NCI-H2171 (cell line): Measurements from ENCODE around the gene TXNL4A.
"Not testable (repeated sequence)": the region's sequence is repeated elsewhere in the genome, so short reads cannot be mapped to it uniquely, and the experiment has no call there.

Source experiments
- DNase-seq: peaks from one replicate; lab custom pipeline; 2025; lab: John Stamatoyannopoulos, UW

The TXNL4A gene, protein sequence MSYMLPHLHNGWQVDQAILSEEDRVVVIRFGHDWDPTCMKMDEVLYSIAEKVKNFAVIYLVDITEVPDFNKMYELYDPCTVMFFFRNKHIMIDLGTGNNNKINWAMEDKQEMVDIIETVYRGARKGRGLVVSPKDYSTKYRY

DNA sequence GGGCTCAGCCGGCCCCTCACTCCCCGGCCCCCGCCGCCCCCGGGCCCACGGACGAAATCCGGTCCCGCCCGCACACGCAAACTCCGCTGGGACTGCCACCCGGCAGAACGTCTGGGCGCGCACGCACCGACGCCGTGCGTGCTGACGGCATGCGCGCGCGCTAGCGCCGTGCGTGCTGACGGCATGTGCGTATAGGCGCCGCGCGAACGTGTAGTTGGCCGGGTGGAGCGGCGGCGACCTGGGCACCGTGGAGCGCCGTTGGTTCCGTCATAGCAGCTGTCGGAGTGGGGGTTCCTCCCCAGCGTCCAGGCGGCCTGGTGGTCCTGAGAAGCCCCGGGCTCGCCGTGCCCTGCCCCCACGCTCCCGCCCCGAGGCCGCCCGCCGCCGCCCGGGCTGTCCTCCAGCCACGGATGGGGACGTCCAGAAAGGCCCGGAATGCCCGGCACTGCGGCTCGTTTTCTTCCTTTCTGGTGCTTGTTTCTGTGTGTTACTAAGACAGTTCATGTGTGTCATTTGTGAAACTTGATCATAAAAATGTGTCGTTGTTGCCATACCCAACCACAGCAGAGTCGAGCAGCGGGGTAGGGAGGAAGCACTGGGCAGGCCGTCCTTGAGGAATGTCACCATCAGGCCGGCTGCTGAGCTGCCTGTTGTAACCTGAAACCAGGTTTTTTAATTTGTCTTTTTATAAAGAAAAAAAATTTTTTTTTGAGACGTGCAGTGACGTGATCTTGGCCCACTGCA is at the start of gene TXNL4A:
TXNL4A (minus strand) TSS at position 113 of the 744 bp plus-strand sequence. CDS start 171 bp downstream, outside the sequence.
- DNase-seq = peak; percentile 69

- DNase-seq = no peak
Measured at GRCh38 chr18:80037300-80037699, 48.9 kb upstream of the TXNL4A start.

GRCh38 chr18:80035997-80036396 is 47.6 kb upstream of the TXNL4A start:
- no peak for DNase-seq

DNA sequence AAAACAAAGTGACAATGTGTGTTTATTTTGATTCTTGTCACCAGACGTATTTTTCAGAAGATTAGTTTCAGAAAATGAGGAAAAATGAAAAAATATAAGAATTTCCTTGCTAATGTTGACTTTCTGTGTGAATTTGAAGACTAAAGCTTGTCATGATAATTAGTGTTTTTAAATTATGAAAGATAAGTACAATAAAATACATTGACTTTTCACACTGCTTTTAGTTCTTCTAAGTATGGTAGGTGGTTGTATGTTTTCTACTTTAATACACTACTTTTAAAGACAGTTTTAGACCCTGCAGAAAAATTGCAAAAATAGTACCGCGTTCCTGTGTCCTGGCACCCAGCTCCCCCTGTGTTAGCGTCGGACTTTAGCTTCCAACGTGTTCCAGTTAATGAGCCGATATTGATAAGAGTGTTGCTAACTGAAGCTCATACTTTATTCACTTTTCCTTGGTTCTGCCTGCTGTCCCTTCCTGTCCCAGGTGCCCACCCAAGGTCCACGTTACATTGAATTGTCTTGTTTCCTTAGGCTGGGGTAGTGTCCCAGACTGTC is 46.6 kb upstream of the TXNL4A start:
- no peak for DNase-seq

DNA sequence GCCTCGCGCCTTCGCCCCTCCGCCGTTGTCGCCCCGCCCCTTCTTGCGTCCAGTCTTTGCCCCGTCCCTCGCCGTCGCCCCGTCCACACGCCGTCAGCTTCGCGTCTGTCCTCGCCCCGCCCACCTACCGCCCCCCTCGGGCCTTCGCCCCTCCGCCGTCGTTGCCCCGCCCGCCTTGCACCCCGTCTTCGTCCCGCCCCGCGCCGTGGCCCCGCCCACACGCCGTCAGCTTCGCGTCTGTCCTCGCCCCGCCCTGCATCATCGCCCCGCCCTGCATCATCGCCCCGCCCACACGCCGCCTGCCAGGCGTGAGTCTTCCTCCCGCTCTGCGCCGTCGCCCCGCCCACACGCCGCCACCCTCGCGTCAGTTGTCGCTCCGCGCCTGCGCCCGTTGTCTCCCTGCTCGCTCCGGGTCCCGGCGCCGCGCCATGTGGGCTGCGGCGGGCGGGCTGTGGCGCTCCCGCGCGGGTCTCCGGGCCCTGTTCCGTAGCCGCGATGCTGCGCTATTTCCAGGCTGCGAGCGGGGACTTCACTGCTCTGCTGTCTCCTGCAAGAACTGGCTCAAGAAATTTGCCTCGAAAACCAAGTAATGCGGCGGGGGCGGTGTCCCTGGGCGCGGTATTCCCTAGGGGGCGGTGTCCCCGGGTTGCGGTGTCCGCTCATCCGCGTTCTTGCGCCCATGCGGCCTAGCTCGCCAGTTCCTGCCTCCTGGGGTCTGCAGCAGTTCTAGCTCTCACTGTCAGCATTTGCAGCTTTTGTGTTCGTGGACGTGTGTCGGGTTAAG is 45.9 kb upstream of the TXNL4A start, which contains the start of gene RBFA:
RBFA (plus strand) TSS at position 367 of the 784 bp plus-strand sequence; CDS start at position 429, 62 bp downstream.
- peak; percentile 94 for DNase-seq

DNA sequence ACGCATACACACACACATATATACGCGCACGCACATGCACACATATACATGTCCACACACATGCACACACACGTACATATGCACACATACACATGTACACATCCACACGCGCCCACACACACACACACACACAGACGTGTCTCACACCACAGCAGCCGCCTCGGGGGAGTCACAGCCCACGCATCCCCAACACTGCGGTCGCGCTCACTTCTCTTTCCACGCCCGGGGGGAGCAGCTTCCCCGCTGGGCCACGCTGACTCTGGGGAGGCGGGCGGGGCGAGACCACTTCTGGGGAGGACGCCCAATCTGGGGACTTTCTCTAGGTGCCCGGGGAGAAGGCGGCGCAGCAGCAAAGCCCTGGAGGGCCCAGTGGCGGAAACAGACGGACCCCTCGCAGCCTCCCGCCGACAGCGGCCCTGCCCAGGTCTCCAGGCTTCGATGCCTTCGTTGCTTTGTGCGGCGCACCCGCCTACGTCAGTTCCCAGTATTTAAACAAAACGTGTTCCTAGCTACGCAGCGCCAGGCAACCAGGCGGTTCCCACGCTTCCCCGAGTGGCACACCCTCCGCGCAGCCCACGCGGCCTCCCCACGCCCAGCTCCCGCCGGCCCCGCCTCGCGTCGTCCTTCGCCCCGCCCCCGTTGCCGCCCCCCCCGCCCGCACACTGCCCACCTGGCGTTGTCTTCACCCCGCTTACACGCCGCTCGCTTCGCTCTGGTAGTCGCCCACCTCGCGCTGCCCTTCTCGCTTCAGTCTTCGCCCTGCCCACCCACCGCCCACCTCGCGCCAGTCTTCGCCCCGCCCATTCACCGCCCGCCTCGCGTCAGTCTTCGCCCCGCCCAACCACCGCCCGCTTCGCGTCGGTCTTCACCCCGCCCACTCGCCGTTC is 45.1 kb upstream of the TXNL4A start:
- no peak for DNase-seq

DNA sequence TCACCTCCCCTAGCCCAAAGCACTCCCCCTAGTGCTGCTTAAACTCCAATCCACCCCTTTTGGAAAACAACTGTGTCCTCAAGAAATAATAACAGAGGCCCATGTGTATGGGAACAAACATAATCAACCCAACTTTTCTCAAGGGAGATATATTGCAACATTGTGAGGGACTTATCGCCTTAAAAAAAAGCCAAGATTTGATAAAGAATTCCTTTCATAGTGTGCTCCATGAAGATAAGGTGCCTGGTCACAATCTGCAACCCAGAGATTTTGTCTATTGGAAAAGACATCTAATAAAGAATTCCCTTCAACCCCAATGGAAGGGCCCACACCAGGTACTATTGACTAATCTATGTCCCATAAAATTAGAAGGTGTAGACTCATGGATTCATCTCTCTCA is 41.3 kb upstream of the TXNL4A start:
- DNase-seq = no peak

GRCh38 chr18:80027719-80028118 is 39.4 kb upstream of the TXNL4A start:
- not testable (repeated sequence) for DNase-seq

GRCh38 chr18:80026363-80026762 is 38.0 kb upstream of the TXNL4A start:
- no peak for DNase-seq

GRCh38 chr18:80023173-80023572 is 34.8 kb upstream of the TXNL4A start:
- DNase-seq = no peak

GRCh38 chr18:80022613-80023012 is 34.2 kb upstream of the TXNL4A start:
- DNase-seq = no peak

DNA sequence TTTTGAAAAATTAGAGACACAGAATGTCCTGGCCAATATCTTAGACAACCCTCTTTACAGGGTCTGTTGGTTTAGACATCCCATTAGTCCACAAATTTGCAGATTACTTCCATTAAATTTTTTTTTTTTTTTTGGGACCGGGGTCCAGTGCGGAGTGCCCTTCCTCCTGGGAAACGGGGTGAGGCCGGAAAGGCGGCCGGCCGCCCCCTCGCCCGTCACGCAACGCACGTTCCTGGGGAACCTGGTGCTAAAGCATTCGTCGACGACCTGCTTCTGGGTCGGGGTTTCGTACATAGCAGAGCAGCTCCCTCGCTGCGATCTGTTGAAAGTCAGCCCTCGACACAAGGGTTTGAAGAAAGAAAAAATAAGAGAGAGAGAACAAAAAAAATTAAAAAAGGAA is 24.4 kb upstream of the TXNL4A start:
- no peak for DNase-seq

- DNase-seq = not testable (repeated sequence)
Measured at GRCh38 chr18:80011496-80012137, 23.3 kb upstream of the TXNL4A start.

DNA sequence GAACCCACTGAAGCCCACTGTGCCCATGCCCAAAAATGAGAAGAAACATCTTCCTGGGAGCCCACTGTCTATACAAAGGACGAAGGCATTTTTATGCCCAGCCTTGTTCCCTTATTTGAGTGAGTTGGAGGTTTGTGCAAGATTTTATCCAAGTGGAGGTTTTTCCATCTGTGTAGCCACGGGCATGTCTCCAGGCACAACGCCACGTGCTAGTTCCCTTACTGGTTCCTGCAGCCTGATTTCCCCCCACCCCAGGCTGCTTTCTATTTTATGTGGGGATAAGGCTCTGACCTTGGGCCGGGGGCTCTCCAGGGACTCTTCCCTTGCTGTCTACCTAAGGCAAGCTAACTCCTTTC is 22.2 kb upstream of the TXNL4A start:
- no peak for DNase-seq

DNA sequence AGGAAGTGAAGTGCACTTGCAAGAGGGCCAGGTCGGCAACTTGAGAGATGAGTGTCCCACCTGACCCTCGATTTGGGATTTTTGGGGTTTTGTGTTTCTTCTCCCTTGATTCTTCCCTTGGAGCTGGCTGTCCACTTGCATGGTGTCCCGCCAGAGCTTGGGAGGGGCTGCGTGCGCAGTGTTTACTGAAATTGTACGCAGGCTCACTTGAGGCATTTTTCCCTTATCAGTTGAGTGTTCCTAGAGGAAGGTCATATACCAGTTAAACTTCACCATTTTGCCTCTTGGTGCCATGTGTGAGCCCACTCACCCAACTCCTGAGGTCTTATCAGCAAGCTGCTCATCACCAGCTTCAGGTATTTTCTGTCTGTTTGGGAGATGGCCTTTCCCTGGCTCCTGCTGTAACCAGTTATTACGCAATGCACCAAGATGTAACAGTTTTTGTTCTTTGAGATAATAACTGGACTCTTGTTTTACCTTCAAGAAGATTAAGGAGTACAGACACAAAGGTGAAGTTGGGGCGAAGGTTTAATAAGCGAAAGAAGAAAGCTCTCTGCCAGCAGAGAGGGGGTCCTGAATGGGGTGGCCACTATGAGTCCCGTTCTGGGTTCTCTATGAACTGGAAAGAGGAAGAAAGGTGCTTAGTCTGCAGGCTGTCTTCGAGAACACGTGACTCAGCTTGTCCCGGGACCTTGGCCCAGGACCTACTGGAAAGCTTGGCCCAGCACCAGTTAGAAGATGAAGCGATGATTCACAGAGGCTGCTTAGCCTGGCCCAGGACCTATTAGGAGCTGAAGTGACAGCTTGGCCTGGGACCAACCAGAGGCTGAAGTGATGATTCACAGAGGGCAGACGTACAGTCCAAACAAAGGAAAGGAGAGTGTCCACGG is 21.5 kb upstream of the TXNL4A start:
- no peak for DNase-seq

DNA sequence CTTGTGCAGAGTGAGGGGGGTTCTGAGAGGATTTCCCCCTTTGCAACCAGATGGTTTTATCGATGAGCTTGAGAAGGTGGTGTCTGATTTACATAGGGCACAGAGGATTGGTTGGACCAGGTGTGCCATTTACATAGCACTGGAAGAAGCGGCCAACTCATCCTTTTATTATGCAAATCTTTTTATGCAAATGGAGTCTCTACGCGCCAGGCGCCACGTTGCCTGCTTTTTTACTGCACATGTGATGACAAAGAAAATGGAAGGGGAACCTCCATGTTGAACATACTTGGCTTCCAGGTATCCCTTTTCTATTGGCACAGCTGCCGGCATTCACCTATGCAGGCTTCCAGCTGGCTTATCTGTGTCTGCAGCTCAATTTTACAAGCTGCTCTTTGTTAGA is 18.4 kb upstream of the TXNL4A start:
- no peak for DNase-seq

DNA sequence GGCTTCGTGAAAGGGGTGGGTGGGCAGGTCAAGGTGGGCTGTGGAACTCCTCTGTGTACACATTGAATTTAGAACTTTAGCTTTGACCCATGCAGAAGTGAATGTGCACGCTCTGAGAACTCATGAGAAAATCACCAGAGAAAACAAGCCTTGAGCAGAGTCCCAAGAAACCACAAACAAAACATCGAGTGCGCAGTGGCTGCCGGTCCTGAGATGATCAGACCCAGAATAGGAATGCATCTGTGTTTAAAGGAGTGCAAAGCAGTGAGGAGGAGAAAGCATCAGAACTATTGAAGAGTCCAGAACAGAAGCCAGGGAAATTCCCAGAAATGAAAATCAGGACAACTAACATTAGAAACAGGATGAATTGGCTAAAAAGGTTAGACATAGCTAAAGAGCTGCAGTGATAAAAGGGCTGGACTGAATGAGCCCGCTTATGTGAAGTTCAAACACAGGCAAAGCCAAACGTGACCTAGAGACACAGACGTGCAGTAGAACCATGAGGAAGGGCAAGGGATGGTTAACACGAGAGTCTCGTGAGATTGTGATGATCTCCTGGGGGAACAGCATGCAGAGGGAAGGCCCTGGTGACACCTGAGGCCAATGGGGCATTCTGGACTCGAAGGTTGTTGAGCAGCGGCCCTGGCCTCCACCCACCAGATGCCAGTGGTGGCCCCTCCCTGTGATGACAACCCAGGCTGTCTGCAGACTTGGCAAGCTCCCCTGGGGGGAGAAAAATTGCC is 16.4 kb upstream of the TXNL4A start:
- DNase-seq = no peak

DNA sequence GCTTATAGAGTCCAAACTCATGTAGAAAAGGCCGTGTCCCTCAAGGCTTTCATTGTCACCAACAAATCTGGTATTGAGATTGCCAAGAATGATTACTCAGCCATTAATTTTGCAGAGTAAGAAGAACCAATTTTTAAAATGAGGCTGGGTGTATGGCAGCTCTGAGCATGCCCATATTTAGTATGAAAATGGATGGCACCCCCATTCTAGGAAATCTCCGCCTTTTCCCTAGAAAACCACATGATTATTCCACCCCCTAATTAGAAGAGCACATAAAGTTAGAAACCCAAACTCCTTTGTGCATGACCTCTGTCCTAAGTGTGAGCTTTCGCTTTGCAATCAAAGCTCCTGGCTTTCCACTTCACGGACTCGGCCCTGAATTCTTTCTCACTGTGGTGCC is 14.1 kb upstream of the TXNL4A start:
- no peak for DNase-seq

DNA sequence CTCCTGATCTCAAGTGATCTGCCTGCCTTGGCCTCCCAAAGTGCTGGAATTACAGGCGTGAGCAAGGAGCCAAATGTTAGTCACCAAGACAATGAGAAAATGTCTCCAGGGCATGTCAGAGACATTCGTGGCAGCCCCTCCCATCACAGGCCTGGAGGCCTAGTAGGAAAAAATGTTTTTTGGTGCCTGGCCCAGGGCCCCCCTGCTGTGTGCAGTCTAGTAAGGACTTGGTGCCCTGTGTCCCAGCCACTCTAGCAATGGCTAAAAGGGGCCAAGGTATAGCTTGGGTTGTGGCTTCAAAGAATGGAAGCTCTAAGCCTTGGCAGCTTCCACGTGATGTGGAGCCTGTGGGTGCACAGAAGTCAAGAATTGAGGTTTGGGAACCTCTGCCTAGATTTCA is 12.5 kb upstream of the TXNL4A start:
- no peak for DNase-seq
